ENCODE data around the gene THAP4. TPM values are rescaled to one million over a fixed set of nuclear protein-coding genes. Genes with fewer than 3 reads are reported as not detected.
A peak's percentile ranks its signal among the peaks of the same experiment; 100 is the strongest.

THAP4 gene
- total and polyA plus RNA-seq, 2 of the 13 experiments (the other 11 are each of a cell fraction or from before 2014, with no cell fraction given): 59.7 to 75.7 TPM

GRCh38 chr2:241636182-241637017, 558 bp downstream of the THAP4 start (continued):
- TF ChIP-seq, protein P1, sequence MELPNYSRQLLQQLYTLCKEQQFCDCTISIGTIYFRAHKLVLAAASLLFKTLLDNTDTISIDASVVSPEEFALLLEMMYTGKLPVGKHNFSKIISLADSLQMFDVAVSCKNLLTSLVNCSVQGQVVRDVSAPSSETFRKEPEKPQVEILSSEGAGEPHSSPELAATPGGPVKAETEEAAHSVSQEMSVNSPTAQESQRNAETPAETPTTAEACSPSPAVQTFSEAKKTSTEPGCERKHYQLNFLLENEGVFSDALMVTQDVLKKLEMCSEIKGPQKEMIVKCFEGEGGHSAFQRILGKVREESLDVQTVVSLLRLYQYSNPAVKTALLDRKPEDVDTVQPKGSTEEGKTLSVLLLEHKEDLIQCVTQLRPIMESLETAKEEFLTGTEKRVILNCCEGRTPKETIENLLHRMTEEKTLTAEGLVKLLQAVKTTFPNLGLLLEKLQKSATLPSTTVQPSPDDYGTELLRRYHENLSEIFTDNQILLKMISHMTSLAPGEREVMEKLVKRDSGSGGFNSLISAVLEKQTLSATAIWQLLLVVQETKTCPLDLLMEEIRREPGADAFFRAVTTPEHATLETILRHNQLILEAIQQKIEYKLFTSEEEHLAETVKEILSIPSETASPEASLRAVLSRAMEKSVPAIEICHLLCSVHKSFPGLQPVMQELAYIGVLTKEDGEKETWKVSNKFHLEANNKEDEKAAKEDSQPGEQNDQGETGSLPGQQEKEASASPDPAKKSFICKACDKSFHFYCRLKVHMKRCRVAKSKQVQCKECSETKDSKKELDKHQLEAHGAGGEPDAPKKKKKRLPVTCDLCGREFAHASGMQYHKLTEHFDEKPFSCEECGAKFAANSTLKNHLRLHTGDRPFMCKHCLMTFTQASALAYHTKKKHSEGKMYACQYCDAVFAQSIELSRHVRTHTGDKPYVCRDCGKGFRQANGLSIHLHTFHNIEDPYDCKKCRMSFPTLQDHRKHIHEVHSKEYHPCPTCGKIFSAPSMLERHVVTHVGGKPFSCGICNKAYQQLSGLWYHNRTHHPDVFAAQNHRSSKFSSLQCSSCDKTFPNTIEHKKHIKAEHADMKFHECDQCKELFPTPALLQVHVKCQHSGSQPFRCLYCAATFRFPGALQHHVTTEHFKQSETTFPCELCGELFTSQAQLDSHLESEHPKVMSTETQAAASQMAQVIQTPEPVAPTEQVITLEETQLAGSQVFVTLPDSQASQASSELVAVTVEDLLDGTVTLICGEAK (IDR thresholded peaks at IDR 0.05): no peak
- TF ChIP-seq, protein P1 (CRISPR knock-in tag; IDR thresholded peaks at IDR 0.05): peak; percentile 65; the same call in 1 of the 2 replicates
- TF ChIP-seq, protein P2, sequence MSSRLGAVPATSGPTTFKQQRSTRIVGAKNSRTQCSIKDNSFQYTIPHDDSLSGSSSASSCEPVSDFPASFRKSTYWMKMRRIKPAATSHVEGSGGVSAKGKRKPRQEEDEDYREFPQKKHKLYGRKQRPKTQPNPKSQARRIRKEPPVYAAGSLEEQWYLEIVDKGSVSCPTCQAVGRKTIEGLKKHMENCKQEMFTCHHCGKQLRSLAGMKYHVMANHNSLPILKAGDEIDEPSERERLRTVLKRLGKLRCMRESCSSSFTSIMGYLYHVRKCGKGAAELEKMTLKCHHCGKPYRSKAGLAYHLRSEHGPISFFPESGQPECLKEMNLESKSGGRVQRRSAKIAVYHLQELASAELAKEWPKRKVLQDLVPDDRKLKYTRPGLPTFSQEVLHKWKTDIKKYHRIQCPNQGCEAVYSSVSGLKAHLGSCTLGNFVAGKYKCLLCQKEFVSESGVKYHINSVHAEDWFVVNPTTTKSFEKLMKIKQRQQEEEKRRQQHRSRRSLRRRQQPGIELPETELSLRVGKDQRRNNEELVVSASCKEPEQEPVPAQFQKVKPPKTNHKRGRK (CRISPR knock-in tag; IDR thresholded peaks at IDR 0.05): no peak
- TF ChIP-seq, protein P3, sequence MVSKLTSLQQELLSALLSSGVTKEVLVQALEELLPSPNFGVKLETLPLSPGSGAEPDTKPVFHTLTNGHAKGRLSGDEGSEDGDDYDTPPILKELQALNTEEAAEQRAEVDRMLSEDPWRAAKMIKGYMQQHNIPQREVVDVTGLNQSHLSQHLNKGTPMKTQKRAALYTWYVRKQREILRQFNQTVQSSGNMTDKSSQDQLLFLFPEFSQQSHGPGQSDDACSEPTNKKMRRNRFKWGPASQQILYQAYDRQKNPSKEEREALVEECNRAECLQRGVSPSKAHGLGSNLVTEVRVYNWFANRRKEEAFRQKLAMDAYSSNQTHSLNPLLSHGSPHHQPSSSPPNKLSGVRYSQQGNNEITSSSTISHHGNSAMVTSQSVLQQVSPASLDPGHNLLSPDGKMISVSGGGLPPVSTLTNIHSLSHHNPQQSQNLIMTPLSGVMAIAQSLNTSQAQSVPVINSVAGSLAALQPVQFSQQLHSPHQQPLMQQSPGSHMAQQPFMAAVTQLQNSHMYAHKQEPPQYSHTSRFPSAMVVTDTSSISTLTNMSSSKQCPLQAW (CRISPR knock-in tag; IDR thresholded peaks at IDR 0.05): peak; percentile 64; the same call in 1 of the 2 replicates
- TF ChIP-seq, protein P4, sequence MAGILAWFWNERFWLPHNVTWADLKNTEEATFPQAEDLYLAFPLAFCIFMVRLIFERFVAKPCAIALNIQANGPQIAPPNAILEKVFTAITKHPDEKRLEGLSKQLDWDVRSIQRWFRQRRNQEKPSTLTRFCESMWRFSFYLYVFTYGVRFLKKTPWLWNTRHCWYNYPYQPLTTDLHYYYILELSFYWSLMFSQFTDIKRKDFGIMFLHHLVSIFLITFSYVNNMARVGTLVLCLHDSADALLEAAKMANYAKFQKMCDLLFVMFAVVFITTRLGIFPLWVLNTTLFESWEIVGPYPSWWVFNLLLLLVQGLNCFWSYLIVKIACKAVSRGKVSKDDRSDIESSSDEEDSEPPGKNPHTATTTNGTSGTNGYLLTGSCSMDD (CRISPR knock-in tag; IDR thresholded peaks at IDR 0.05): no peak
- TF ChIP-seq RAD21 (CRISPR knock-in tag; IDR thresholded peaks at IDR 0.05) (peak; percentile 47), NFYC (CRISPR knock-in tag; IDR thresholded peaks at IDR 0.05) (no peak), NCOA2 (CRISPR knock-in tag; IDR thresholded peaks at IDR 0.05) (no peak), ZNF17 (CRISPR knock-in tag; IDR thresholded peaks at IDR 0.05) (no peak), SATB2 (CRISPR knock-in tag; IDR thresholded peaks at IDR 0.05) (no peak), ZMYM3 (CRISPR knock-in tag; IDR thresholded peaks at IDR 0.05) (peak; percentile 37; the same call in 1 of the 2 replicates), KLF15 (CRISPR knock-in tag; IDR thresholded peaks at IDR 0.05; ENCODE audit: borderline replicate concordance) (no peak), ZNF644 (CRISPR knock-in tag; IDR thresholded peaks at IDR 0.05; ENCODE audit: low read depth) (no peak), STAG1 (CRISPR knock-in tag; IDR thresholded peaks at IDR 0.05) (0 out of 2 replicates have a peak, but pooled peaks have one; percentile 7), HNRNPK (IDR thresholded peaks at IDR 0.05; ENCODE audit: low read depth, low read length, poor library complexity, severe bottlenecking) (no peak), ZNF460 (CRISPR knock-in tag; IDR thresholded peaks at IDR 0.05; ENCODE audit: borderline replicate concordance) (no peak), IKZF1 (IDR thresholded peaks at IDR 0.05) (no peak)
